Stimulated activated CD8-positive, alpha-beta memory T cell treated with anti-CD3 and anti-CD28 coated beads, Interleukin-7, amount 100 ng/mL, for 4 hours (primary cell): ENCODE results near the gene PRRG4.
A peak's percentile ranks its signal among the peaks of the same experiment; 100 is the strongest.
"Not testable (repeated sequence)": the region's sequence is repeated elsewhere in the genome, so short reads cannot be mapped to it uniquely, and the experiment has no call there.

Experiments used
- DNase-seq, 2 donors: peaks; one replicate each; pipeline ENCODE4 v3.0.0-alpha.2; 2020; ENCODE audit warnings: low read depth in 2 of 2

PRRG4 gene

GRCh38 chr11:32885556-32885955 lies 55.8 kb downstream of the PRRG4 start:
- no peak for DNase-seq

- no peak for DNase-seq
Measured at GRCh38 chr11:32886180-32886579, 56.5 kb downstream of the PRRG4 start.

GRCh38 chr11:32887707-32888383 lies 58.1 kb downstream of the PRRG4 start:
- not testable (repeated sequence) for DNase-seq

- not testable (repeated sequence) for DNase-seq
Measured at GRCh38 chr11:32888384-32888710, 58.6 kb downstream of the PRRG4 start.

GRCh38 chr11:32888805-32889204 lies 59.1 kb downstream of the PRRG4 start:
- no peak for DNase-seq

- no peak for DNase-seq
Measured at GRCh38 chr11:32890843-32891656, 61.3 kb downstream of the PRRG4 start.

- no peak for DNase-seq
Measured at GRCh38 chr11:32891657-32892354, 62.1 kb downstream of the PRRG4 start.

- DNase-seq, result peak; percentile 41 to 69
Measured at GRCh38 chr11:32892355-32893092, 62.8 kb downstream of the PRRG4 start, which contains the start of gene QSER1. Gene QSER1 (plus strand): TSS chr11:32892811. CDS start chr11:32893126, 315 bp downstream.

GRCh38 chr11:32893093-32893342 lies 63.3 kb downstream of the PRRG4 start:
- DNase-seq, result no peak

GRCh38 chr11:32893343-32894148 lies 63.8 kb downstream of the PRRG4 start:
- peak in 1 of 2 donors; percentile 19 for DNase-seq

- DNase-seq, result no peak
Measured at GRCh38 chr11:32894149-32894827, 64.6 kb downstream of the PRRG4 start.

- DNase-seq, result no peak
Measured at GRCh38 chr11:32894921-32895320, 65.2 kb downstream of the PRRG4 start.

GRCh38 chr11:32895471-32895870 lies 65.7 kb downstream of the PRRG4 start:
- no peak for DNase-seq

- no peak for DNase-seq
Measured at GRCh38 chr11:32897103-32897502, 67.4 kb downstream of the PRRG4 start.

GRCh38 chr11:32899438-32899837 lies 69.7 kb downstream of the PRRG4 start:
- DNase-seq, result no peak

GRCh38 chr11:32902089-32902665 lies 72.5 kb downstream of the PRRG4 start:
- no peak for DNase-seq

- DNase-seq, result no peak
Measured at GRCh38 chr11:32905028-32905667, 75.4 kb downstream of the PRRG4 start.
